K562 (cell line): ENCODE measurements around the gene CCDC34. TPM values are rescaled to one million over a fixed set of nuclear protein-coding genes. Genes with fewer than 3 reads are reported as not detected.

Experiments
- BHLHE40 ChIP-seq: IDR thresholded peaks from 2 replicates; pipeline ENCODE4 v1.6.1; 2011; ENCODE audit warnings: low read length, improper control_type of control experiment
- C11orf30 ChIP-seq: fragments of 450-650 bp; IDR thresholded peaks from 2 replicates; pipeline ENCODE4 v1.6.1; 2016; ENCODE audit warnings: low read depth, mild to moderate bottlenecking
- DLX4 ChIP-seq: fragments of 250-450 bp; sonication (Bioruptor Pico); IDR thresholded peaks from 2 replicates; pipeline ENCODE4 v1.6.1; 2021; ENCODE audit warnings: mild to moderate bottlenecking
- HMG20A ChIP-seq: fragments of 450-650 bp; formaldehyde crosslinking; conservative IDR thresholded peaks from 2 replicates; pipeline ENCODE4 v1.4.0; 2020; ENCODE audit warnings: mild to moderate bottlenecking, mixed read lengths
- MEIS2 ChIP-seq: fragments of 450-650 bp; IDR thresholded peaks from 2 replicates; pipeline ENCODE4 v1.6.1; 2014; ENCODE audit warnings: mild to moderate bottlenecking; ENCODE audit not compliant: partially characterized antibody
- NFIC ChIP-seq: fragments of 450-650 bp; IDR thresholded peaks from 2 replicates; pipeline ENCODE4 v1.6.1; 2017; ENCODE audit warnings: mild to moderate bottlenecking, inconsistent platforms
- PCBP1 ChIP-seq: fragments of 200-400 bp; formaldehyde crosslinking; IDR thresholded peaks from 2 replicates; pipeline ENCODE4 v1.6.1; 2018; ENCODE audit warnings: mild to moderate bottlenecking, low read depth, low read length; ENCODE audit not compliant: poor library complexity, severe bottlenecking
- POLR2A ChIP-seq: fragments of 450-650 bp; conservative IDR thresholded peaks from 2 replicates; pipeline ENCODE4 v1.6.1; 2016
- PRPF4 ChIP-seq: fragments of 200-400 bp; formaldehyde crosslinking; IDR thresholded peaks from one replicate; pipeline ENCODE4 v1.6.1; 2017; ENCODE audit warnings: low read length, low read depth, mild to moderate bottlenecking; ENCODE audit not compliant: insufficient read depth, poor library complexity, severe bottlenecking
- SMARCA4 ChIP-seq: fragments of 450-650 bp; IDR thresholded peaks from 2 replicates; pipeline ENCODE4 v1.6.1; 2016
- STAG1 ChIP-seq: sonication (generic); formaldehyde crosslinking; IDR thresholded peaks from 2 replicates; pipeline ENCODE4 v1.5.0; 2020; ENCODE audit warnings: missing genetic modification reagents, borderline replicate concordance
- TAF15 ChIP-seq: fragments of 200-400 bp; formaldehyde crosslinking; IDR thresholded peaks from 2 replicates; pipeline ENCODE4 v1.6.1; 2017; ENCODE audit warnings: mild to moderate bottlenecking, low read depth, low read length, moderate library complexity
- TFAP4 ChIP-seq: sonication (generic); formaldehyde crosslinking; IDR thresholded peaks from 2 replicates; pipeline ENCODE4 v1.8.0; 2022; ENCODE audit warnings: missing genetic modification reagents, mild to moderate bottlenecking, moderate library complexity, borderline replicate concordance
- YY1 ChIP-seq, 3 experiments: IDR thresholded peaks; 2 replicates each; pipeline ENCODE4 v1.6.1; 2011; ENCODE audit warnings: low read length in 2 of 3, mild to moderate bottlenecking in 2 of 3, moderate library complexity in 2 of 3, borderline replicate concordance in 1 of 3, control low read depth in 1 of 3, low read depth in 1 of 3; ENCODE audit not compliant: insufficient read depth in 3 of 3, insufficient replicate concordance in 2 of 3, control insufficient read depth in 1 of 3, insufficient read length in 1 of 3; ENCODE audit errors: extremely low read depth in 1 of 3
- ZFP36 ChIP-seq: fragments of 150-350 bp; IDR thresholded peaks from 2 replicates; pipeline ENCODE4 v1.6.1; 2018; ENCODE audit warnings: low read length, low read depth; ENCODE audit not compliant: partially characterized antibody
- ZNF146 ChIP-seq: IDR thresholded peaks from one replicate; pipeline ENCODE4 v1.6.1; 2018; ENCODE audit warnings: missing compliant biosample characterization; ENCODE audit not compliant: unreplicated experiment
- ZNF277 ChIP-seq: fragments of 250-450 bp; sonication (Bioruptor Pico); IDR thresholded peaks from 2 replicates; pipeline ENCODE4 v1.8.0; 2022; ENCODE audit warnings: inconsistent platforms, mild to moderate bottlenecking, moderate library complexity, borderline replicate concordance
- ZNF583 ChIP-seq: fragments of 250-450 bp; sonication (Bioruptor Pico); IDR thresholded peaks from 2 replicates; pipeline ENCODE4 v1.4.0; 2020
- polyA plus RNA-seq, 8 experiments: library from polyadenylated mRNA; depleted of rRNA in 4 of 8; stranded (reverse) in 5 of 8; unstranded in 3 of 8; fragments of >200 nt; fragmentation: Nextera tagmentation in 2 of 8; fragmentation: Illumina TruSeq in 1 of 8; extraction: Ambion mirVana in 2 of 8; extraction: Trizol in 1 of 8; gene quantifications; 2 replicates each; pipeline versions ENCODE4 v1.2.1 to v1.2.3, GENCODE V29; 2011 to 2014; ENCODE audit warnings: inconsistent platforms in 1 of 8, missing spikeins in 1 of 8
- total RNA-seq, 7 experiments: library from RNA; depleted of rRNA in 6 of 7; stranded (reverse); fragments of >200 nt in 6 of 7; fragmentation: Illumina TruSeq in 2 of 7; extraction: Trizol in 2 of 7; gene quantifications; 2 replicates each; pipeline versions ENCODE4 v1.2.1 to v1.2.3, GENCODE V29; 2011 to 2021; ENCODE audit warnings: low replicate concordance in 1 of 7

Gene CCDC34
- total and polyA plus RNA-seq, 9 of the 15 experiments (the other 6 are each of a cell fraction or from before 2014, with no cell fraction given) = 6.2 to 42.0 (median 15.7) TPM

- TF ChIP-seq NFIC (peak; percentile 36), STAG1 (CRISPR knock-in tag) (no peak), HMG20A (CRISPR knock-in tag) (no peak), MEIS2 (no peak), SMARCA4 (no peak), TAF15 (no peak), ZNF146 (CRISPR knock-in tag) (no peak), DLX4 (CRISPR knock-in tag) (no peak), PRPF4 (no peak), PCBP1 (no peak), YY1 (IDR thresholded peaks at IDR 0.05; ENCODE audit: borderline replicate concordance in 1 of 3, control insufficient read depth in 1 of 3, extremely low read depth in 1 of 3, insufficient read depth in 3 of 3, insufficient read length in 1 of 3, insufficient replicate concordance in 2 of 3, low read depth in 1 of 3, low read length in 2 of 3) (peak in 1 of 3 experiments; percentile 36), BHLHE40 (no peak), ZNF583 (CRISPR knock-in tag) (no peak), ZNF277 (CRISPR knock-in tag) (no peak), POLR2A (no peak), TFAP4 (CRISPR knock-in tag) (no peak), C11orf30 (peak; percentile 35; the same call in 1 of the 2 replicates), ZFP36 (peak; percentile 62)
Observed at GRCh38 chr11:27291302-27291889, 71.6 kb downstream of the CCDC34 start (continued).
